ENCODE data around the gene UROC1.

GRCh38 chr3:126557761-126558160 lies 40.2 kb upstream of the UROC1 start:
- TF ChIP-seq CTCF (conservative IDR thresholded peaks at IDR 0.05; ENCODE audit: low read depth in 2 of 2) (no peak), POLR2AphosphoS5 (IDR thresholded peaks at IDR 0.05; ENCODE audit: low read depth) (no peak), STAT1 (IDR thresholded peaks at IDR 0.05; ENCODE audit: unreplicated experiment) (no peak), EZH2phosphoT487 (IDR thresholded peaks at IDR 0.05; ENCODE audit: unreplicated experiment) (no peak), EZH2 (IDR thresholded peaks at IDR 0.05; ENCODE audit: low read depth, unreplicated experiment) (no peak), ZNF114 (CRISPR knock-in tag; IDR thresholded peaks at IDR 0.05) (no peak), REST (IDR thresholded peaks at IDR 0.05; ENCODE audit: unreplicated experiment) (no peak)
- TF ChIP-seq, protein P1, sequence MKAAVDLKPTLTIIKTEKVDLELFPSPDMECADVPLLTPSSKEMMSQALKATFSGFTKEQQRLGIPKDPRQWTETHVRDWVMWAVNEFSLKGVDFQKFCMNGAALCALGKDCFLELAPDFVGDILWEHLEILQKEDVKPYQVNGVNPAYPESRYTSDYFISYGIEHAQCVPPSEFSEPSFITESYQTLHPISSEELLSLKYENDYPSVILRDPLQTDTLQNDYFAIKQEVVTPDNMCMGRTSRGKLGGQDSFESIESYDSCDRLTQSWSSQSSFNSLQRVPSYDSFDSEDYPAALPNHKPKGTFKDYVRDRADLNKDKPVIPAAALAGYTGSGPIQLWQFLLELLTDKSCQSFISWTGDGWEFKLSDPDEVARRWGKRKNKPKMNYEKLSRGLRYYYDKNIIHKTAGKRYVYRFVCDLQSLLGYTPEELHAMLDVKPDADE (IDR thresholded peaks at IDR 0.05) = no peak
